Endothelial cell of umbilical vein (primary cell): ENCODE data around the gene DBNL.
"Not testable (repeated sequence)": the region's sequence is repeated elsewhere in the genome, so short reads cannot be mapped to it uniquely, and the experiment has no call there.

ENCODE experiments used
- EZH2 ChIP-seq: IDR thresholded peaks from 2 replicates; pipeline ENCODE4 v1.6.1; 2012; ENCODE audit warnings: borderline replicate concordance, low read depth, mild to moderate bottlenecking, moderate library complexity, low read length, inconsistent platforms; ENCODE audit not compliant: severe bottlenecking
- FOS ChIP-seq: IDR thresholded peaks from 2 replicates; pipeline ENCODE4 v1.6.1; 2011; ENCODE audit warnings: mild to moderate bottlenecking, low read length, moderate library complexity, borderline replicate concordance; ENCODE audit not compliant: insufficient read depth
- JUN ChIP-seq: IDR thresholded peaks from 2 replicates; pipeline ENCODE4 v1.6.1; 2011; ENCODE audit warnings: borderline replicate concordance, low read depth; ENCODE audit not compliant: insufficient read length, insufficient read depth
- POLR2A ChIP-seq: IDR thresholded peaks from 2 replicates; pipeline ENCODE4 v1.6.1; 2012; ENCODE audit warnings: low read depth, mild to moderate bottlenecking, control low read depth, low read length
- POLR2AphosphoS5 ChIP-seq: IDR thresholded peaks from 2 replicates; pipeline ENCODE4 v1.6.1; 2012; ENCODE audit warnings: low read depth, mild to moderate bottlenecking, control low read depth, low read length, moderate library complexity; ENCODE audit not compliant: insufficient read depth
- TF ChIP-seq, protein P1 (sequence below), 2 donors: IDR thresholded peaks; 1 replicate in 1 of 2; 2 replicates in 1 of 2; pipeline ENCODE4 v1.5.1; 2011; ENCODE audit warnings: low read length in 2 of 2, mild to moderate bottlenecking in 2 of 2, moderate library complexity in 2 of 2, control low read depth in 1 of 2, inconsistent platforms in 1 of 2, low read depth in 1 of 2; ENCODE audit not compliant: insufficient read depth in 1 of 2; ENCODE audit errors: extremely low read depth in 1 of 2

DNA sequence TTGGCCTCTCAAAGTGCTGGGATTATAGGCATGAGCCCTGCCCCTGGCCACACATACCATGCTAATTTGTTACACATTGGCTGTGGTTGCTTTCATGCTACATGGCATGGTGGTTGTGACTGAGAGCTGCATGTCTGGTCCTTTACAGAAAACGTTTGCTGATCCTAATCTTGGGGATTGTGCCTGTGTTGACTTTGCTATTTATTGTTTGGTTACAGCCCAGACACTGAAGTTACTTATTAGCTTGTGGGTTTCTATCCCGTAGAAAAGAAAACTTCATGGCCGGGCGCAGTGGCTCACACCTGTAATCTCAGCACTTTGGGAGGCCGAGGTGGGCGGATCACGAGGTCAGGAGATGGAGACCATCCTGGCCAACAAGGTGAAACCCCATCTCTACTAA, 22.4 kb upstream of the DBNL start:
- TF ChIP-seq, protein P1, sequence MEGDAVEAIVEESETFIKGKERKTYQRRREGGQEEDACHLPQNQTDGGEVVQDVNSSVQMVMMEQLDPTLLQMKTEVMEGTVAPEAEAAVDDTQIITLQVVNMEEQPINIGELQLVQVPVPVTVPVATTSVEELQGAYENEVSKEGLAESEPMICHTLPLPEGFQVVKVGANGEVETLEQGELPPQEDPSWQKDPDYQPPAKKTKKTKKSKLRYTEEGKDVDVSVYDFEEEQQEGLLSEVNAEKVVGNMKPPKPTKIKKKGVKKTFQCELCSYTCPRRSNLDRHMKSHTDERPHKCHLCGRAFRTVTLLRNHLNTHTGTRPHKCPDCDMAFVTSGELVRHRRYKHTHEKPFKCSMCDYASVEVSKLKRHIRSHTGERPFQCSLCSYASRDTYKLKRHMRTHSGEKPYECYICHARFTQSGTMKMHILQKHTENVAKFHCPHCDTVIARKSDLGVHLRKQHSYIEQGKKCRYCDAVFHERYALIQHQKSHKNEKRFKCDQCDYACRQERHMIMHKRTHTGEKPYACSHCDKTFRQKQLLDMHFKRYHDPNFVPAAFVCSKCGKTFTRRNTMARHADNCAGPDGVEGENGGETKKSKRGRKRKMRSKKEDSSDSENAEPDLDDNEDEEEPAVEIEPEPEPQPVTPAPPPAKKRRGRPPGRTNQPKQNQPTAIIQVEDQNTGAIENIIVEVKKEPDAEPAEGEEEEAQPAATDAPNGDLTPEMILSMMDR (IDR thresholded peaks at IDR 0.05; ENCODE audit: extremely low read depth in 1 of 2, insufficient read depth in 1 of 2, low read depth in 1 of 2, low read length in 2 of 2) = not testable (repeated sequence)
- TF ChIP-seq POLR2AphosphoS5, POLR2A, JUN, EZH2, FOS: not testable (repeated sequence)
